Suppressor macrophage (primary cell): ENCODE results near the gene CHSY1.
A peak's percentile ranks its signal among the peaks of the same experiment; 100 is the strongest.

Experiments
- DNase-seq, 4 experiments: peaks; one replicate each; pipeline ENCODE4 v3.0.0-alpha.2; 2020 to 2022

CHSY1 gene

GRCh38 chr15:101209285-101209845 is 42.5 kb downstream of the CHSY1 start:
- DNase-seq: no peak

GRCh38 chr15:101207867-101208288 is 44.0 kb downstream of the CHSY1 start:
- peak; percentile 83 to 96 (median 90) for DNase-seq

- DNase-seq: peak; percentile 71 to 86 (median 78)
Observed at GRCh38 chr15:101206176-101206591, 45.7 kb downstream of the CHSY1 start.

DNA sequence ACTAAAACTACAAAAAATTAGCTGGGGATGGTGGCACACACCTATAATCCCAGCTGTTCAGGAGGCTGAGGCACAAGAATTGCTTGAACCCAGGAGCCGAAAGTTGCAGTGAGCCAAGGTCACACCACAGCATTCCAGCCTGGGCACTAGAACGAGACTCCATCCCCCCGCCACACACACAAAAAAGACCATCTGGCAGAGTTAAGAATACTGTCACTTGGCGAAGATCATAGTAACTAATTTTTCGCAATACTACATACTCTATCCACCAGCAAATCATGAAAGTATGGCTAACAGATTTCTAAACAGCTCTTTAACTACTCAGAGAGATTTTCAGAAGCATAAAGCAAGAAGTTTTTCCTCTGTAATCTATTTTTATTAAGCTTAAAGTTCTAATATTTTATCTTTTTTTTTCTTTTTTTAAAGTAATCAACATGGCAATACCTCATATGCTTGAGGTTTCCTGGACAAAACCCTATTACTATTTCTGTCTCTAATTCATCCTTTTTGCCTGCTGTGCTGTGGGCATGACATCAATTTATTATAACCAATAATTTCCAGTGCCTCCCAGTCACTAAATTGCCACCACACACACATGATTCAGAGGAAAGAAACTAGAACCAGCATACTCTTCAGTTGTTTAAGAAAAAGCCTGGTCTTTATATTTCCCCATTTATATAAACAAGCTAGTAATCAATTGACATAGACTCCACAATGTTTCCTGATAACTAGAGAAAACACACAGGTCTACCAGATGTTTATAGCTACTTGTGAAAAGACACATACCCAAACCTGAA is 46.9 kb downstream of the CHSY1 start:
- peak in 2 of 4 experiments; percentile 36 to 44 for DNase-seq

GRCh38 chr15:101203607-101204189 is 48.1 kb downstream of the CHSY1 start:
- DNase-seq: peak in 2 of 4 experiments; percentile 40 to 66

- DNase-seq: no peak
Observed at GRCh38 chr15:101203029-101203573, 48.7 kb downstream of the CHSY1 start.

- peak; percentile 89 to 95 (median 94) for DNase-seq
Observed at GRCh38 chr15:101201411-101202174, 50.3 kb downstream of the CHSY1 start.

GRCh38 chr15:101200181-101200580 is 51.7 kb downstream of the CHSY1 start:
- no peak for DNase-seq

- no peak for DNase-seq
Observed at GRCh38 chr15:101198800-101199199, 53.0 kb downstream of the CHSY1 start.

DNA sequence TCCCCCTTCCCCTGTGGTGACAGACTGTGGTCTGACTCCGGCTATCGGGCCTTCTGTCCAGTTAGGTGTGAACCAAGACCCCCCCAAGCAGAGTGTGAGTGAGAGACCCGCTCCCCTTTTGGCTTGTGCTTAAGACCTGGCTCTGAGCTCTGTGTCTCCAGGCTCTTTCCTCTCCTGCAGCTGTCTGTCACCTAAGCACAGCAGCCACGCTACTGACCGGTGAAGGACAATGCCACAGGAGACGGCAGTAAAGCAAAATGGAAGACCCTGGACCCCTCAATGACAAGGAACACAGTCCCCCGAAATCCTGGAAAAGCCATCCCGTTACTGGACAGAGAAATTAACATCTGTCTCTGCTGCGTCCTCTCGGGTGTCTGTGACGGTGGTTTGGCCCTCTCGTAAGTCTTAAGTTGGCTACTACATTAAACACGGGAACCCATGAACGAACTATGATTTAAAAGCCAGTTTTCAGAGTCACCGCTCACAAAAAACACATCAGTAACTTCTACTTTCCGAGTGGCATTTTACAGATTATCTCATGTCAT is 53.7 kb downstream of the CHSY1 start:
- no peak for DNase-seq

- no peak for DNase-seq
Observed at GRCh38 chr15:101194546-101195125, 57.2 kb downstream of the CHSY1 start.

DNA sequence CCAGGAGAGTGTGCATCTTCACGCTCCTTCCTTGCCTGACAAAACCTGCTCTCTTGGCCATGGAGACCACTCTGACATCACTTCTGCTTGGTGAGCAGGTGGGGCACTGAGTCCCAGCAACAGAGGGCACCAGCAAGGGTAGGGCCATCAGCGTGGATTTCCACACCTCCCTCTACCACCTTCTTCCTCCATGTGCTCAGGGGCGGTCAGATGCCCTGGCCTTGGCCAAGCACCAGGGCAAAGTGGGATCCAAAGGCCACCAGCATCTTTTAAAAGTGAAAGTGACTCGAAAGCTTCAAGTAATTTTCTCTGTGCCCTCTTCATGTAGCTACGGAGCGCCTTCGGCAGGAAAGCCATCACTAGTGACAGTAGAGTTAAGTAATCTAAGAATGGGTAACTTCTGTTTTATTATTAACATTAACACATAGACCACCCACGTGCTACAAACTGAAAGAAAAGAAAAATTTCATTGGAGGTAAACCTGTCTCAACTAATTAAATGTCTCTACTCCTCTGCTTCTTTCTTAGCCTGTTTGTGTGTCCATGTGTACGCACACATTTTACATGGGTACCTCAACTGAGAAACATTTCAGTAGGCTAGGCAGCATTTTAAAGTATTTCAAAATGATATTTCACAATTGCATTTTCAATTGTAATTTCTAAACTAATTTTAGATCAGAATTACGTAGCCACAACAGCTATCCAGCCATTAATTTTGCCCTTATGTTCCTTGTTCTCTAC is 57.9 kb downstream of the CHSY1 start:
- peak; percentile 47 to 73 (median 60) for DNase-seq

DNA sequence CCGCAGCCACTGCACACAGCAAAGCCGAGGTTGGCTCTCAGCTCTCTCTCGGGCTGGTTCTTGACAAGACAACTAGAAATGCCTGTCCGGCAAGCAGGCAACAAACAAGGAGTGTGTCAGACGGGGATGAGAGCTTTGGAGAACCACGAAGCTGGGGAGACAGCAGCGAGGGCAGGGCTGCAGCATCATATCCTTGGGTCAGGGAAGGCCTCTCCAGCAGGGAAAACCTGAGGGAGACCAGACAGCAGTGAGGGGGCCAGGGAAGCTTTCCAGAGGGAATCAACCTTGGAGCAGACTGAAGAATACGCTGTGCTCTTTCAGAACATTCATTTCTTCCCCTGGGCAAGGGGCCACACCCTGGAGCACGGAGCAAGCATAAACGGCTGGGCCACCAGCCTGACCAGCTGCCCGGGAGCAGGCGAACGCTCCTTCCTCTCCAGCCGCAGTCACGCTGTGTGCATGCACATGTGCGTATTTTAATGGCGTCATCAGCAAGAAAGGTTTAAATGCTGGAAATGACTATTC is 58.7 kb downstream of the CHSY1 start:
- peak in 3 of 4 experiments; percentile 44 to 49 (median 49) for DNase-seq

GRCh38 chr15:101192081-101192480 is 59.8 kb downstream of the CHSY1 start:
- DNase-seq: no peak

DNA sequence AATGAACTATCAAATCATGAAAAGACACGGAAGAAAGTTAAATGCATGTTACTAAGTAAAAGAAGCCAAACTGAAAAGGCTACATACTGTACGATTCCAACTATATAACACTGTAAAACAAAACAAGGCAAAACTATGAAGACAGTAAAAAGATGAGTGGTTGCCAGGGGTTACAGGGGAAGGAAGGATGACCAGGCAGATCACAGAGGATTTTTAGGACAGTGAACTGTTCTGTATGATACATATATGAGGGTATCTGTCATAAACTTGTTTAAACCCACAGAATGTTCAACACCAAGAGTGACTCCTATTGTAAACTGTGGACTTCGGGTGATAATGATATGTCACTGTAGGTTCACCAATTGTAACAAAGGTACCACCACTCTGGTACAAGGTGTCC is 60.6 kb downstream of the CHSY1 start:
- no peak for DNase-seq

DNA sequence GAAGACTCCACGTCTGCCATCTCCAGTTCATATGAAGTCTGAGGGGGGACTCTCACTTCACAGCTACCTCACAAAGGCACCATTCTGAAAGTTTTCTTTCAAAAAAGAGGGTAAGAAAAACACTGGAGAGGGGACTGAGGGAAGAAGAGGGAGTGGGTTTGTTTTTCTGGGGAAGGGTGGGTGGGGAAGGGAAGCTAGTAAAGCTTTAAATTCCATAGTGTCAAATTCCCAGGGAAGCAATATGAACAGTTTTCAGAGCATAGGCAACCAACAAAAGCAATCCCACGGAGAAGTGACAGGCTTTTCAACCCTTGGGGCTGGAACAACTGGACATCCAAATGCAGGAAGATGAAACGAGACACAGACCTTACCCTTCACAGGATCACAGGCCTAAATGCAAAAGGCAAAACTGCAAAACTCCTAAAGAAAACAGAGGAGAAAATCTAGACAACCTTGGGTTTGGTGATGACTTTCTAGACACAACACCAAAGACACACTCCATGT is 61.7 kb downstream of the CHSY1 start:
- no peak for DNase-seq

DNA sequence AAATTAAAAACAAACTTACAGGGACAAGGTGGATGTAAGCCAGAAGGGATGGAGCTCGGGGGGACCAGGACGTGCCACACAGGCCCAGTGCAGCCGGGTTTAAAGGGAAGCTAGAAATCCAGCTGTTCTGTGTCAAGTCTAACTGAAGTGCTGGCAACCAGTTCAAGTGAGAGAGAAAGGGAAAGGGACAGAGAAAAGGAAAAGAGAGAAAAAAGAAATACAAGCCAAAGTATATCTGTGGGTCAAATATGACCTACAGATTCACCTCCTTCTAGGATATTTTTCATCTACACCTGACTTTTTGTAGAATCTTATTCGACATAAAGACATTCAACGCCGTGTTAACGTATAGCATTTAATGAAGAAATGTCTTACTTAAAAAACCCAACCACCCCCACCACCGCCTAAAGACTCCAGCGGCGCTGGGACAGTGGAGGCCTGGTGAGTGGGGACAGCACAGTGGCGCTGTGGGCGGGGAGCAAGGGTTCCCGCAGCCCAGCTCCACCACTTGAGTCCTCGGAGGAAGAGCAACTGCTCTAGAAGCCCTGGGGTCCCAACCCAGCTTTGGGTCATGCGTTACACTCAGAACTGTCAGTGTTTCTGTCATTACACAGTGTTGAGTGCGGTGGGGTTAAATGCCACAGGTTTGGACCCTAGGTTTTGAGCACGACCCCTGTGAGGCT is 62.3 kb downstream of the CHSY1 start:
- no peak for DNase-seq

DNA sequence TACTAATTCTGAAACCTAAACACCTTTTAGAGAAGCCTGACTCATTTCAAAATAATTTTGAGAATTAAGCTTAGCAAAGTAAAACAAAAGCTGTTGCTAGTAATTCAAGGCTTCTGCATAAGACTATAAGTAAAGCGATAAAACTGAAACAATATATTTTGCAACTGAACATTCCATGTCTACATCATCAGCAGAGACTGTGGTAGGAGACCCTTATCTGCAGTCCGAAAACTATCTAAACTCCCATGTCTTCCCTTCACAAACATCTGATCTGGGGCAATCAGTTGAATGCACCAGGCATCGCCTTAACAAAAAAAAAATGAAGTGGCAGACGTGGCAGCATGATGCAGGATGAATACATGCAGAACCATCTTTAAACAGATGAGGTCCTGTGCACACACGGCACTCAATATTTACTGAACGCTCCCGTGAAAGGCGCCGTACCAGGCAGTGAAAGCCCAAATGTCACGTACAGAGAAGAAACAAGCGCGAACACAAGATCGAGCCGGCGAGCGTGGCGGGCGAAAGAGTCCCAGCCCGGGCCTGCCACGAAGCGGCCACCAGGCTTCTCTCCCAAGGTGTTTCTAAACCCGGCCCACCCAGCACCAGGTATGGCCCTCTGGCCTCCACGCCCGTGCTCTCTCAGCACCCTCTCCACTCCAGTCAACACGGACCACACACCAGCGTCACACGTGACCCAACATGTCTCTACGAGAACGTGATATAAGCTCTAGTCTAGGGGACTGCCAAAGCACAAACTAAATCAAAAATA is 63.0 kb downstream of the CHSY1 start:
- no peak for DNase-seq
